ENCODE data around the gene IGF2BP1.

Gene IGF2BP1

GRCh38 chr17:48992444-48992843 lies 4.7 kb upstream of the IGF2BP1 start:
- DNase-seq (ENCODE audit: low spot score in 2 of 2) (no peak), ATAC-seq (no peak)
- Mint-ChIP-seq H3K4me1 (peaks cover 19% of the 10 kb centered on the region), H3K4me3 (no peak overlapping the region), H3K36me3 (no peaks in the 10 kb centered on the region), H3K9me3 (no peaks in the 10 kb centered on the region), H3K27ac (no peak overlapping the region)

- ATAC-seq (no peak), DNase-seq (ENCODE audit: low spot score in 2 of 2) (no peak)
- Mint-ChIP-seq H3K9me3 (no peaks in the 10 kb centered on the region), H3K36me3 (no peaks in the 10 kb centered on the region), H3K27ac (no peak overlapping the region), H3K4me1 (peaks cover 25% of the 10 kb centered on the region), H3K4me3 (no peak overlapping the region)
Measured at GRCh38 chr17:48993305-48993704, 3.9 kb upstream of the IGF2BP1 start.

- DNase-seq (ENCODE audit: low spot score in 2 of 2): no peak
- H3K4me1 Mint-ChIP-seq: peaks cover 31% of the 10 kb centered on the region
- no peaks in the 10 kb centered on the region for H3K9me3 Mint-ChIP-seq
- H3K36me3 Mint-ChIP-seq: no peaks in the 10 kb centered on the region
- H3K27ac Mint-ChIP-seq: no peak overlapping the region
- H3K4me3 Mint-ChIP-seq: no peak overlapping the region
- no peak for ATAC-seq
Measured at GRCh38 chr17:48993951-48994350, 3.2 kb upstream of the IGF2BP1 start.

GRCh38 chr17:48994549-48995303 lies 2.5 kb upstream of the IGF2BP1 start:
- H3K27ac Mint-ChIP-seq: no peak overlapping the region
- peak overlapping the region; percentile 19 for H3K4me3 Mint-ChIP-seq
- H3K4me1 Mint-ChIP-seq: peaks cover 31% of the 10 kb centered on the region

GRCh38 chr17:48995304-48995973 lies 1.7 kb upstream of the IGF2BP1 start:
- H3K27ac Mint-ChIP-seq: no peak overlapping the region
- ATAC-seq: no peak
- DNase-seq (ENCODE audit: low spot score in 2 of 2): peak in 1 of 2 donors; percentile 44
- H3K4me3 Mint-ChIP-seq: peak overlapping the region; percentile 19
- H3K4me1 Mint-ChIP-seq: peaks cover 31% of the 10 kb centered on the region
- no peaks in the 10 kb centered on the region for H3K36me3 Mint-ChIP-seq
- H3K9me3 Mint-ChIP-seq: no peaks in the 10 kb centered on the region

More at GRCh38 chr17:48994549-48995303, 2.5 kb upstream of the IGF2BP1 start:
- H3K36me3 Mint-ChIP-seq: no peaks in the 10 kb centered on the region
- DNase-seq (ENCODE audit: low spot score in 2 of 2): peak in 1 of 2 donors; percentile 4
- no peaks in the 10 kb centered on the region for H3K9me3 Mint-ChIP-seq
- no peak for ATAC-seq

GRCh38 chr17:48995974-48996721 lies 1.0 kb upstream of the IGF2BP1 start:
- Mint-ChIP-seq H3K4me3 (peak overlapping the region; percentile 66), H3K9me3 (no peaks in the 10 kb centered on the region), H3K36me3 (no peaks in the 10 kb centered on the region), H3K27ac (peak overlapping the region; percentile 21), H3K4me1 (peaks cover 31% of the 10 kb centered on the region)
- DNase-seq (ENCODE audit: low spot score in 2 of 2): no peak
- ATAC-seq: no peak

GRCh38 chr17:48996722-48997102 lies 473 bp upstream of the IGF2BP1 start:
- peak overlapping the region; percentile 21 for H3K27ac Mint-ChIP-seq
- no peak for DNase-seq (ENCODE audit: low spot score in 2 of 2)
- ATAC-seq: no peak
- peaks cover 31% of the 10 kb centered on the region for H3K4me1 Mint-ChIP-seq
- no peaks in the 10 kb centered on the region for H3K9me3 Mint-ChIP-seq
- no peaks in the 10 kb centered on the region for H3K36me3 Mint-ChIP-seq
- peak overlapping the region; percentile 66 for H3K4me3 Mint-ChIP-seq

GRCh38 chr17:48997827-48998586 lies 822 bp downstream of the IGF2BP1 start:
- Mint-ChIP-seq H3K4me1 (peaks cover 32% of the 10 kb centered on the region), H3K4me3 (peak overlapping the region; percentile 66), H3K27ac (no peak overlapping the region), H3K36me3 (no peaks in the 10 kb centered on the region), H3K9me3 (no peaks in the 10 kb centered on the region)
- ATAC-seq: no peak
- DNase-seq (ENCODE audit: low spot score in 2 of 2): no peak

- Mint-ChIP-seq H3K27ac (no peak overlapping the region), H3K9me3 (no peaks in the 10 kb centered on the region)
Measured at GRCh38 chr17:48998587-48999440, 1.6 kb downstream of the IGF2BP1 start.

GRCh38 chr17:49000943-49001342 lies 3.8 kb downstream of the IGF2BP1 start:
- DNase-seq (ENCODE audit: low spot score in 2 of 2): no peak
- Mint-ChIP-seq H3K4me1 (peaks cover 30% of the 10 kb centered on the region), H3K9me3 (no peaks in the 10 kb centered on the region), H3K4me3 (no peak overlapping the region), H3K36me3 (no peaks in the 10 kb centered on the region), H3K27ac (no peak overlapping the region)
- no peak for ATAC-seq

More at GRCh38 chr17:48998587-48999440, 1.6 kb downstream of the IGF2BP1 start:
- no peaks in the 10 kb centered on the region for H3K36me3 Mint-ChIP-seq
- DNase-seq (ENCODE audit: low spot score in 2 of 2) (no peak), ATAC-seq (no peak)
- peaks cover 35% of the 10 kb centered on the region for H3K4me1 Mint-ChIP-seq
- H3K4me3 Mint-ChIP-seq: peak overlapping the region; percentile 66

- H3K4me1 Mint-ChIP-seq: peaks cover 24% of the 10 kb centered on the region
- H3K27ac Mint-ChIP-seq: no peak overlapping the region
- no peaks in the 10 kb centered on the region for H3K9me3 Mint-ChIP-seq
- H3K4me3 Mint-ChIP-seq: no peak overlapping the region
- no peaks in the 10 kb centered on the region for H3K36me3 Mint-ChIP-seq
- ATAC-seq: no peak
- no peak for DNase-seq (ENCODE audit: low spot score in 2 of 2)
Measured at GRCh38 chr17:49001671-49002070, 4.5 kb downstream of the IGF2BP1 start.

- ATAC-seq: no peak
Measured at GRCh38 chr17:49002331-49002730, 5.1 kb downstream of the IGF2BP1 start.

GRCh38 chr17:49002766-49003165 lies 5.6 kb downstream of the IGF2BP1 start:
- Mint-ChIP-seq H3K9me3 (no peaks in the 10 kb centered on the region), H3K4me1 (peaks cover 15% of the 10 kb centered on the region), H3K36me3 (no peaks in the 10 kb centered on the region), H3K4me3 (no peak overlapping the region), H3K27ac (no peak overlapping the region)
- ATAC-seq (no peak), DNase-seq (ENCODE audit: low spot score in 2 of 2) (no peak)

More at GRCh38 chr17:49002331-49002730, 5.1 kb downstream of the IGF2BP1 start:
- Mint-ChIP-seq H3K27ac (no peak overlapping the region), H3K9me3 (no peaks in the 10 kb centered on the region), H3K4me3 (no peak overlapping the region), H3K36me3 (no peaks in the 10 kb centered on the region), H3K4me1 (peaks cover 18% of the 10 kb centered on the region)
- DNase-seq (ENCODE audit: low spot score in 2 of 2): no peak
